ENCODE measurements around the gene SMOC1. TPM values are rescaled to one million over a fixed set of nuclear protein-coding genes. Genes with fewer than 3 reads are reported as not detected.

Gene SMOC1
- total and polyA plus RNA-seq, 9 of the 15 experiments (the other 6 are each of a cell fraction or from before 2014, with no cell fraction given): 0.04 TPM; not detected in 8

DNA sequence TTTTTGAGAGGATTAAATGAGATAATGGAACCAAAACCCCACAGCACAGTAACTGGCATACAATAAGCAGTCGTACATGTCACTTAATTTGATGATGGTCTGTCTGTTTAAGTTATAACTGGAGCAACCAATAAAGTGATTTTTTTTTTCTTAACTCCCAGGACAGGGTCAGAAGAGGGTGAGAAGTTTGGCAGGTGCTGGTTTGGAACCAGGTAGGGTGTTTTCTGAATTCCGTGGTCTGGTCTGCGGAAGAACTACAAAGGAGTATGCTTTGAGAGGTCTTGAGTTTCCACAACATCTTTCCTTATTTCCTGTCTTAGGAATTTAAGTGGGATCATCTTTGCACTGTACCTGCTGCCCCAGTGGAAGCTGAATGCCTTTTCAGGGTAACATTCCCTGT is 197.8 kb downstream of the SMOC1 start:
- ChIA-PET POLR2A (no interaction called here), CTCF (ENCODE audit: low intra/inter-chr PET ratio) (no interaction called here)
- Histone ChIP-seq H3K9ac (ENCODE audit: insufficient read depth in 1 of 2, low read depth in 2 of 2, low read length in 2 of 2) (no peak overlapping the region), H3K9me3 (replicated peaks; ENCODE audit: control insufficient read depth, insufficient read depth, low read depth, low read length) (no peaks in the 10 kb centered on the region), H3K27ac (ENCODE audit: extremely low read depth, low read depth, low read length) (no peak overlapping the region), H3K36me3 (ENCODE audit: control insufficient read depth, insufficient read depth, low read length) (no peaks in the 10 kb centered on the region), H3K79me2 (ENCODE audit: control insufficient read depth, insufficient read depth, low read length) (no peaks in the 10 kb centered on the region), H3K4me3 (no peak overlapping the region), H3K4me1 (replicated peaks in 1 of 2; ENCODE audit: control insufficient read depth in 2 of 2, insufficient read depth in 2 of 2, low read length in 2 of 2) (no peaks in the 10 kb centered on the region), H3K9me1 (ENCODE audit: control insufficient read depth, insufficient read depth, low read length) (no peaks in the 10 kb centered on the region), H3K27me3 (ENCODE audit: control insufficient read depth in 2 of 2, insufficient read depth in 2 of 2, low read length in 2 of 2) (no peaks in the 10 kb centered on the region), H2AFZ (ENCODE audit: low read depth, low read length) (no peak overlapping the region), H4K20me1 (replicated peaks; ENCODE audit: control insufficient read depth, insufficient read depth, low read length) (no peaks in the 10 kb centered on the region), H3K4me2 (ENCODE audit: insufficient read depth, low read length) (no peak overlapping the region)
- intact Hi-C loops (cut with micrococcal nuclease) (no loop called here), in situ Hi-C loops (cut with MboI) (no loop called here)
- ATAC-seq (no peak), DNase-seq (ENCODE audit: extremely low read depth in 1 of 4, low spot score in 3 of 4) (no peak), FAIRE-seq (no peak)
- WGBS (ENCODE audit: insufficient coverage, low coverage, missing lambda C conversion rate): 0% methylated on average over 3 of the region's 3 CpGs
- no TSS peak for BruUV-seq (replicated peaks)
- TF ChIP-seq POLR2AphosphoS2 (IDR thresholded peaks at IDR 0.05; ENCODE audit: low read length) (no peak), FOXK1 (CRISPR knock-in tag; IDR thresholded peaks at IDR 0.05; ENCODE audit: borderline replicate concordance) (no peak), BRD9 (IDR thresholded peaks at IDR 0.05; ENCODE audit: low read depth, partially characterized antibody) (no peak), RBFOX2 (IDR thresholded peaks at IDR 0.05; ENCODE audit: low read depth, low read length) (no peak), NFE2L1 (tag; IDR thresholded peaks at IDR 0.05; ENCODE audit: borderline replicate concordance, low read depth) (no peak), IFI16 (CRISPR knock-in tag; IDR thresholded peaks at IDR 0.05) (no peak), PCBP2 (IDR thresholded peaks at IDR 0.05; ENCODE audit: low read depth, low read length, poor library complexity, severe bottlenecking) (no peak), SNRNP70 (optimal IDR thresholded peaks at IDR 0.05; ENCODE audit: low read depth, low read length) (no peak), TFAM (CRISPR knock-in tag; conservative IDR thresholded peaks at IDR 0.05) (no peak), CCNT2 (IDR thresholded peaks at IDR 0.05; ENCODE audit: borderline replicate concordance, extremely low read depth, insufficient read length, low read depth, low read length) (no peak), NCOA6 (IDR thresholded peaks at IDR 0.05) (no peak), ZNF282 (CRISPR knock-in tag; IDR thresholded peaks at IDR 0.05) (no peak), ZKSCAN3 (CRISPR knock-in tag; IDR thresholded peaks at IDR 0.05) (no peak), PTBP1 (IDR thresholded peaks at IDR 0.05; ENCODE audit: low read depth, low read length) (no peak)
- TF ChIP-seq, protein P1, sequence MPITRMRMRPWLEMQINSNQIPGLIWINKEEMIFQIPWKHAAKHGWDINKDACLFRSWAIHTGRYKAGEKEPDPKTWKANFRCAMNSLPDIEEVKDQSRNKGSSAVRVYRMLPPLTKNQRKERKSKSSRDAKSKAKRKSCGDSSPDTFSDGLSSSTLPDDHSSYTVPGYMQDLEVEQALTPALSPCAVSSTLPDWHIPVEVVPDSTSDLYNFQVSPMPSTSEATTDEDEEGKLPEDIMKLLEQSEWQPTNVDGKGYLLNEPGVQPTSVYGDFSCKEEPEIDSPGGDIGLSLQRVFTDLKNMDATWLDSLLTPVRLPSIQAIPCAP (CRISPR knock-in tag; IDR thresholded peaks at IDR 0.05; ENCODE audit: borderline replicate concordance): no peak
- TF ChIP-seq, protein P2, sequence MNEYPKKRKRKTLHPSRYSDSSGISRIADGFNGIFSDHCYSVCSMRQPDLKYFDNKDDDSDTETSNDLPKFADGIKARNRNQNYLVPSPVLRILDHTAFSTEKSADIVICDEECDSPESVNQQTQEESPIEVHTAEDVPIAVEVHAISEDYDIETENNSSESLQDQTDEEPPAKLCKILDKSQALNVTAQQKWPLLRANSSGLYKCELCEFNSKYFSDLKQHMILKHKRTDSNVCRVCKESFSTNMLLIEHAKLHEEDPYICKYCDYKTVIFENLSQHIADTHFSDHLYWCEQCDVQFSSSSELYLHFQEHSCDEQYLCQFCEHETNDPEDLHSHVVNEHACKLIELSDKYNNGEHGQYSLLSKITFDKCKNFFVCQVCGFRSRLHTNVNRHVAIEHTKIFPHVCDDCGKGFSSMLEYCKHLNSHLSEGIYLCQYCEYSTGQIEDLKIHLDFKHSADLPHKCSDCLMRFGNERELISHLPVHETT (CRISPR knock-in tag; conservative IDR thresholded peaks at IDR 0.05 in 1 of 2, IDR thresholded peaks at IDR 0.05 in 1 of 2): no peak
- TF ChIP-seq, protein P3, sequence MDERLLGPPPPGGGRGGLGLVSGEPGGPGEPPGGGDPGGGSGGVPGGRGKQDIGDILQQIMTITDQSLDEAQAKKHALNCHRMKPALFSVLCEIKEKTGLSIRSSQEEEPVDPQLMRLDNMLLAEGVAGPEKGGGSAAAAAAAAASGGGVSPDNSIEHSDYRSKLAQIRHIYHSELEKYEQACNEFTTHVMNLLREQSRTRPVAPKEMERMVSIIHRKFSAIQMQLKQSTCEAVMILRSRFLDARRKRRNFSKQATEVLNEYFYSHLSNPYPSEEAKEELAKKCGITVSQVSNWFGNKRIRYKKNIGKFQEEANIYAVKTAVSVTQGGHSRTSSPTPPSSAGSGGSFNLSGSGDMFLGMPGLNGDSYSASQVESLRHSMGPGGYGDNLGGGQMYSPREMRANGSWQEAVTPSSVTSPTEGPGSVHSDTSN (CRISPR knock-in tag; IDR thresholded peaks at IDR 0.05; ENCODE audit: low read depth): no peak
- TF ChIP-seq, protein P3 (tag; conservative IDR thresholded peaks at IDR 0.05; ENCODE audit: low read depth): no peak
- TF ChIP-seq, protein P4, sequence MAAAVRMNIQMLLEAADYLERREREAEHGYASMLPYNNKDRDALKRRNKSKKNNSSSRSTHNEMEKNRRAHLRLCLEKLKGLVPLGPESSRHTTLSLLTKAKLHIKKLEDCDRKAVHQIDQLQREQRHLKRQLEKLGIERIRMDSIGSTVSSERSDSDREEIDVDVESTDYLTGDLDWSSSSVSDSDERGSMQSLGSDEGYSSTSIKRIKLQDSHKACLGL (CRISPR knock-in tag; IDR thresholded peaks at IDR 0.05; ENCODE audit: borderline replicate concordance, poor library complexity, severe bottlenecking): no peak
